Activated CD4-positive, alpha-beta memory T cell treated with anti-CD3 and anti-CD28 coated beads, Interleukin-2, amount 10 ng/mL, durations not matched to agents 7 days and 5 days (primary cell): ENCODE results near the gene SUMF2. TPM values are rescaled to one million over a fixed set of nuclear protein-coding genes. Genes with fewer than 3 reads are reported as not detected.
"Not testable (repeated sequence)": the region's sequence is repeated elsewhere in the genome, so short reads cannot be mapped to it uniquely, and the experiment has no call there.

Source experiments
- CTCF ChIA-PET: fragments of 350-600 bp; sonication (Branson Sonifier 250); formaldehyde crosslinking; loops from one replicate; lab custom pipeline; 2021; ENCODE audit warnings: antibody characterized with exemption, inconsistent platforms; lab: Charles Lee
- POLR2A ChIA-PET: fragments of 350-600 bp; sonication (Branson Sonifier 250); formaldehyde crosslinking; loops from one replicate; lab custom pipeline; 2021; ENCODE audit warnings: antibody characterized with exemption; lab: Charles Lee
- DNase-seq: peaks from one replicate; pipeline ENCODE4 v3.0.0-alpha.2; 2020
- H3K27ac Mint-ChIP-seq: one replicate; pipeline ENCODE4 v1.8.0; 2021; ENCODE audit warnings: mild to moderate bottlenecking, mixed read lengths
- H3K27me3 Mint-ChIP-seq: one replicate; pipeline ENCODE4 v1.8.0; 2021; ENCODE audit warnings: mixed read lengths
- H3K36me3 Mint-ChIP-seq: one replicate; pipeline ENCODE4 v1.8.0; 2021; ENCODE audit warnings: low read depth, mixed read lengths
- H3K4me1 Mint-ChIP-seq: one replicate; pipeline ENCODE4 v1.8.0; 2021; ENCODE audit warnings: mixed read lengths
- H3K4me3 Mint-ChIP-seq: one replicate; pipeline ENCODE4 v1.8.0; 2021; ENCODE audit warnings: mild to moderate bottlenecking, mixed read lengths
- H3K9me3 Mint-ChIP-seq: one replicate; pipeline ENCODE4 v1.8.0; 2021; ENCODE audit warnings: mixed read lengths
- total RNA-seq, 2 experiments: library from RNA; stranded (reverse); gene quantifications; one replicate each; pipeline ENCODE4 v1.2.3, GENCODE V29; 2021

Gene SUMF2
- total RNA-seq, 2 experiments from 2014 or later: 118 to 119 TPM

GRCh38 chr7:56092789-56093531, 28.9 kb downstream of the SUMF2 start, which contains the start of gene PHKG1:
Gene PHKG1, minus strand, starts transcription at chr7:56092952. Its CDS starts 4,011 bp downstream, at chr7:56088941.
- POLR2A ChIA-PET: interaction anchor here (0.7 kb wide), 1 partner anchor 9 kb away, joined by 3 read pairs; no protein-coding TSS in a partner anchor
- CTCF ChIA-PET: interaction anchor here (0.5 kb wide), 1 partner anchor 21 kb away, joined by 3 read pairs; no protein-coding TSS in a partner anchor
- H3K4me1 Mint-ChIP-seq: peaks cover 2% of the 10 kb centered on the region
- no peak for DNase-seq
- H3K27me3 Mint-ChIP-seq: no peaks in the 10 kb centered on the region
- H3K4me3 Mint-ChIP-seq: no peak within 1 kb of the TSS
- peaks cover 9% of the 10 kb centered on the region for H3K36me3 Mint-ChIP-seq
- H3K9me3 Mint-ChIP-seq: no peaks in the 10 kb centered on the region
- H3K27ac Mint-ChIP-seq: no peak within 1 kb of the TSS

GRCh38 chr7:56097700-56098099, 33.6 kb downstream of the SUMF2 start:
- Mint-ChIP-seq H3K4me3 (no peak overlapping the region), H3K27ac (no peak overlapping the region), H3K4me1 (peaks cover 4% of the 10 kb centered on the region), H3K27me3 (no peaks in the 10 kb centered on the region), H3K9me3 (no peaks in the 10 kb centered on the region), H3K36me3 (peaks cover 35% of the 10 kb centered on the region)
- no peak for DNase-seq
- CTCF ChIA-PET: no interaction called here
- POLR2A ChIA-PET: interaction anchor here (1.2 to 1.4 kb wide), 2 partner anchors 9 to 34 kb away, joined by 3 to 4 read pairs; partner anchors contain the start of genes CHCHD2 and SUMF2

GRCh38 chr7:56098187-56099008, 34.3 kb downstream of the SUMF2 start:
- H3K27ac Mint-ChIP-seq, H3K4me3 Mint-ChIP-seq, H3K27me3 Mint-ChIP-seq, DNase-seq, H3K4me1 Mint-ChIP-seq, CTCF ChIA-PET, H3K9me3 Mint-ChIP-seq: not testable (repeated sequence)
- POLR2A ChIA-PET: interaction anchor here (0.9 to 1.4 kb wide), 3 partner anchors 8 to 35 kb away, joined by 3 to 4 read pairs (median 3); partner anchors contain the start of genes CHCHD2 and SUMF2
- H3K36me3 Mint-ChIP-seq: peaks cover 38% of the 10 kb centered on the region

GRCh38 chr7:56099653-56100052, 35.6 kb downstream of the SUMF2 start:
- H3K27me3 Mint-ChIP-seq: no peaks in the 10 kb centered on the region
- ChIA-PET CTCF (interaction anchor here (0.7 kb wide), 1 partner anchor 9 kb away, joined by 3 read pairs; no protein-coding TSS in a partner anchor), POLR2A (no interaction called here)
- H3K27ac Mint-ChIP-seq: no peak overlapping the region
- no peak for DNase-seq
- peaks cover 17% of the 10 kb centered on the region for H3K4me1 Mint-ChIP-seq
- H3K36me3 Mint-ChIP-seq: peaks cover 47% of the 10 kb centered on the region
- no peaks in the 10 kb centered on the region for H3K9me3 Mint-ChIP-seq
- no peak overlapping the region for H3K4me3 Mint-ChIP-seq

- H3K27me3 Mint-ChIP-seq, CTCF ChIA-PET, DNase-seq, H3K27ac Mint-ChIP-seq, H3K4me3 Mint-ChIP-seq, POLR2A ChIA-PET, H3K9me3 Mint-ChIP-seq: not testable (repeated sequence)
- Mint-ChIP-seq H3K4me1 (peaks cover 39% of the 10 kb centered on the region), H3K36me3 (peaks cover 63% of the 10 kb centered on the region)
Observed at GRCh38 chr7:56104138-56104537, 40.1 kb downstream of the SUMF2 start.

- DNase-seq: peak; percentile 45
- Mint-ChIP-seq H3K9me3 (peaks cover 7% of the 10 kb centered on the region), H3K4me3 (peak overlapping the region; percentile 99), H3K36me3 (peaks cover 51% of the 10 kb centered on the region), H3K27ac (peak overlapping the region; percentile 94), H3K27me3 (no peaks in the 10 kb centered on the region), H3K4me1 (peaks cover 41% of the 10 kb centered on the region)
- CTCF ChIA-PET: interaction anchor here (1.3 to 1.7 kb wide), 4 partner anchors 31 to 54 kb away, joined by 3 to 14 read pairs (median 4); partner anchors contain the start of genes CCT6A, PSPH and SUMF2
- POLR2A ChIA-PET: interaction anchor here (0.7 to 2.7 kb wide), 14 partner anchors 10 to 1346 kb away, joined by 3 to 33 read pairs (median 6); partner anchors contain the start of genes CCT6A, LANCL2, NIPSNAP2 and PSPH
Observed at GRCh38 chr7:56105508-56105907, 41.4 kb downstream of the SUMF2 start.

GRCh38 chr7:56106108-56107073, 42.3 kb downstream of the SUMF2 start, which contains the start of gene CHCHD2:
Gene CHCHD2, minus strand, starts transcription at chr7:56106476. Its CDS starts 63 bp downstream, at chr7:56106413.
- H3K27ac Mint-ChIP-seq: peak within 1 kb of the TSS; percentile 94
- ChIA-PET POLR2A (interaction anchor here (0.7 to 2.7 kb wide), 21 partner anchors 8 to 1350 kb away, joined by 3 to 33 read pairs (median 5); partner anchors contain the start of genes CCT6A, LANCL2, NIPSNAP2 and PSPH), CTCF (interaction anchor here (0.6 to 1.7 kb wide), 5 partner anchors 32 to 74 kb away, joined by 3 to 14 read pairs (median 3); partner anchors contain the start of genes CCT6A, PSPH and SUMF2)
- peaks cover 43% of the 10 kb centered on the region for H3K36me3 Mint-ChIP-seq
- H3K4me3 Mint-ChIP-seq: peak within 1 kb of the TSS; percentile 99
- H3K4me1 Mint-ChIP-seq: peaks cover 44% of the 10 kb centered on the region
- DNase-seq: peak; percentile 96
- H3K27me3 Mint-ChIP-seq: no peaks in the 10 kb centered on the region
- H3K9me3 Mint-ChIP-seq: peaks cover 7% of the 10 kb centered on the region

GRCh38 chr7:56107954-56108258, 43.8 kb downstream of the SUMF2 start:
- H3K9me3 Mint-ChIP-seq: peaks cover 7% of the 10 kb centered on the region
- no peak for DNase-seq
- H3K27ac Mint-ChIP-seq: no peak overlapping the region
- ChIA-PET CTCF (interaction anchor here (0.6 kb wide), 1 partner anchor 9 kb away, joined by 3 read pairs; no protein-coding TSS in a partner anchor), POLR2A (no interaction called here)
- peaks cover 35% of the 10 kb centered on the region for H3K36me3 Mint-ChIP-seq
- no peak overlapping the region for H3K4me3 Mint-ChIP-seq
- H3K27me3 Mint-ChIP-seq: no peaks in the 10 kb centered on the region
- H3K4me1 Mint-ChIP-seq: peaks cover 40% of the 10 kb centered on the region

- CTCF ChIA-PET: no interaction called here
- Mint-ChIP-seq H3K27me3 (no peaks in the 10 kb centered on the region), H3K9me3 (peaks cover 7% of the 10 kb centered on the region)
Observed at GRCh38 chr7:56110611-56111010, 46.5 kb downstream of the SUMF2 start.

GRCh38 chr7:56112244-56112643, 48.2 kb downstream of the SUMF2 start:
- peaks cover 12% of the 10 kb centered on the region for H3K4me1 Mint-ChIP-seq
- CTCF ChIA-PET, H3K9me3 Mint-ChIP-seq, H3K27ac Mint-ChIP-seq, H3K4me3 Mint-ChIP-seq, H3K27me3 Mint-ChIP-seq, DNase-seq, POLR2A ChIA-PET, H3K36me3 Mint-ChIP-seq: not testable (repeated sequence)

More at GRCh38 chr7:56110611-56111010, 46.5 kb downstream of the SUMF2 start:
- no peak overlapping the region for H3K27ac Mint-ChIP-seq
- H3K4me3 Mint-ChIP-seq: no peak overlapping the region
- no peak for DNase-seq
- H3K4me1 Mint-ChIP-seq: peaks cover 21% of the 10 kb centered on the region
- POLR2A ChIA-PET: no interaction called here
- H3K36me3 Mint-ChIP-seq: peaks cover 18% of the 10 kb centered on the region

- Mint-ChIP-seq H3K36me3 (no peaks in the 10 kb centered on the region), H3K27ac (no peak within 1 kb of the TSS), H3K27me3 (peaks cover 7% of the 10 kb centered on the region), H3K4me3 (no peak within 1 kb of the TSS), H3K9me3 (no peaks in the 10 kb centered on the region), H3K4me1 (no peaks in the 10 kb centered on the region)
- no peak for DNase-seq
- ChIA-PET POLR2A (interaction anchor here (1.0 kb wide), 1 partner anchor 9 kb away, joined by 3 read pairs; no protein-coding TSS in a partner anchor), CTCF (interaction anchor here (0.7 kb wide), 1 partner anchor 30 kb away, joined by 3 read pairs; no protein-coding TSS in a partner anchor)
Observed at GRCh38 chr7:56115852-56116538, 51.9 kb downstream of the SUMF2 start, which contains the start of gene NUPR2. Gene NUPR2, minus strand, starts transcription at chr7:56116417. Its CDS starts 103 bp downstream, at chr7:56116314.
